ENCODE measurements around the gene NUDT3. TPM values are rescaled to one million over a fixed set of nuclear protein-coding genes. Genes with fewer than 3 reads are reported as not detected.
"Not testable (repeated sequence)": the region's sequence is repeated elsewhere in the genome, so short reads cannot be mapped to it uniquely, and the experiment has no call there.

Gene NUDT3
- total RNA-seq, 1 donor from 2014 or later: 50.1 TPM

GRCh38 chr6:34274129-34274528 lies 118.3 kb downstream of the NUDT3 start:
- no peak for DNase-seq
- H3K36me3 ChIP-seq: peaks cover 2% of the 10 kb centered on the region
- no peak overlapping the region for H3K4me3 ChIP-seq
- no peak for TF ChIP-seq CTCF (IDR thresholded peaks at IDR 0.05; ENCODE audit: borderline replicate concordance)
- no peaks in the 10 kb centered on the region for H3K9me3 ChIP-seq (replicated peaks)
- H3K27me3 ChIP-seq (ENCODE audit: low read depth): no peaks in the 10 kb centered on the region
- H3K4me1 ChIP-seq: peaks cover 61% of the 10 kb centered on the region
- H3K27ac ChIP-seq (replicated peaks): peak overlapping the region; percentile 87
- intact Hi-C loops (cut with micrococcal nuclease): no loop called here

GRCh38 chr6:34273242-34273805 lies 119.1 kb downstream of the NUDT3 start:
- intact Hi-C loops (cut with micrococcal nuclease): no loop called here
- H3K4me1 ChIP-seq: peaks cover 53% of the 10 kb centered on the region
- no peaks in the 10 kb centered on the region for H3K27me3 ChIP-seq (ENCODE audit: low read depth)
- DNase-seq: peak; percentile 52
- H3K9me3 ChIP-seq (replicated peaks): no peaks in the 10 kb centered on the region
- TF ChIP-seq CTCF (IDR thresholded peaks at IDR 0.05; ENCODE audit: borderline replicate concordance): no peak
- H3K4me3 ChIP-seq: no peak overlapping the region
- H3K27ac ChIP-seq (replicated peaks): peak overlapping the region; percentile 87
- peaks cover 2% of the 10 kb centered on the region for H3K36me3 ChIP-seq

- Histone ChIP-seq H3K9me3 (replicated peaks) (no peaks in the 10 kb centered on the region), H3K4me1 (peaks cover 43% of the 10 kb centered on the region), H3K27me3 (ENCODE audit: low read depth) (no peaks in the 10 kb centered on the region), H3K36me3 (no peaks in the 10 kb centered on the region), H3K4me3 (no peak overlapping the region), H3K27ac (replicated peaks) (peak overlapping the region; percentile 87)
- TF ChIP-seq CTCF (IDR thresholded peaks at IDR 0.05; ENCODE audit: borderline replicate concordance): no peak
- intact Hi-C loops (cut with micrococcal nuclease): no loop called here
- peak; percentile 24 for DNase-seq
Observed at GRCh38 chr6:34272013-34272926, 120.2 kb downstream of the NUDT3 start.

- H3K27ac ChIP-seq (replicated peaks); H3K9me3 ChIP-seq (replicated peaks); H3K4me3 ChIP-seq; H3K27me3 ChIP-seq (ENCODE audit: low read depth); DNase-seq; H3K36me3 ChIP-seq; intact Hi-C loops (cut with micrococcal nuclease): not testable (repeated sequence)
- peaks cover 22% of the 10 kb centered on the region for H3K4me1 ChIP-seq
Observed at GRCh38 chr6:34269658-34270341, 122.7 kb downstream of the NUDT3 start.

- H3K27me3 ChIP-seq (ENCODE audit: low read depth); DNase-seq; intact Hi-C loops (cut with micrococcal nuclease); H3K27ac ChIP-seq (replicated peaks); H3K9me3 ChIP-seq (replicated peaks); H3K4me3 ChIP-seq; H3K36me3 ChIP-seq: not testable (repeated sequence)
- peaks cover 19% of the 10 kb centered on the region for H3K4me1 ChIP-seq
Observed at GRCh38 chr6:34269132-34269531, 123.3 kb downstream of the NUDT3 start.

GRCh38 chr6:34267746-34268145 lies 124.7 kb downstream of the NUDT3 start:
- no peak for TF ChIP-seq CTCF (IDR thresholded peaks at IDR 0.05; ENCODE audit: borderline replicate concordance)
- DNase-seq: no peak
- Histone ChIP-seq H3K9me3 (replicated peaks) (peaks cover 11% of the 10 kb centered on the region), H3K27ac (replicated peaks) (no peak overlapping the region), H3K4me3 (no peak overlapping the region), H3K4me1 (peaks cover 7% of the 10 kb centered on the region), H3K36me3 (no peaks in the 10 kb centered on the region), H3K27me3 (ENCODE audit: low read depth) (no peaks in the 10 kb centered on the region)
- intact Hi-C loops (cut with micrococcal nuclease): no loop called here

- H3K27ac ChIP-seq (replicated peaks); intact Hi-C loops (cut with micrococcal nuclease); DNase-seq: not testable (repeated sequence)
Observed at GRCh38 chr6:34263484-34263883, 129.0 kb downstream of the NUDT3 start.

More at GRCh38 chr6:34263484-34263883, 129.0 kb downstream of the NUDT3 start:
- not testable (repeated sequence) for H3K27me3 ChIP-seq (ENCODE audit: low read depth); H3K4me3 ChIP-seq; H3K36me3 ChIP-seq; H3K4me1 ChIP-seq
- H3K9me3 ChIP-seq (replicated peaks): peaks cover 12% of the 10 kb centered on the region

Measured in left ventricle myocardium inferior (tissue), 1 donor.